Small intestine (tissue), 16 donors: ENCODE data around the gene REXO5. TPM values are rescaled to one million over a fixed set of nuclear protein-coding genes. Genes with fewer than 3 reads are reported as not detected.
"Not testable (repeated sequence)": the region's sequence is repeated elsewhere in the genome, so short reads cannot be mapped to it uniquely, and the experiment has no call there.

Experiments
- DNase-seq, 2 donors: peaks; one replicate each; pipeline versions ENCODE4 v3.0.0 to v3.0.0-alpha.2; 2013
- FAIRE-seq: peaks from 2 replicates; lab custom pipeline; 2012; peaks lifted over from hg19 to GRCh38; lab: Jason Lieb, UNC
- H3K27ac ChIP-seq, 3 donors: one replicate each; pipeline ENCODE4 v1.5.1; 2013; ENCODE audit warnings: low read length in 2 of 3, mild to moderate bottlenecking in 2 of 3, control low read depth in 1 of 3, inconsistent platforms in 1 of 3, low read depth in 1 of 3, moderate library complexity in 1 of 3
- H3K27me3 ChIP-seq, 3 donors: one replicate each; pipeline ENCODE4 v1.6.1; 2013; ENCODE audit warnings: low read length in 3 of 3, inconsistent platforms in 1 of 3; ENCODE audit not compliant: control insufficient read depth in 3 of 3, insufficient read depth in 3 of 3
- H3K36me3 ChIP-seq, 3 donors: one replicate each; pipeline ENCODE4 v1.6.1; 2013; ENCODE audit warnings: low read length in 3 of 3, inconsistent platforms in 1 of 3, low read depth in 1 of 3, mild to moderate bottlenecking in 1 of 3, moderate library complexity in 1 of 3; ENCODE audit not compliant: control insufficient read depth in 3 of 3, insufficient read depth in 2 of 3
- H3K4me1 ChIP-seq, 3 donors: one replicate each; pipeline ENCODE4 v1.6.1; 2013; ENCODE audit warnings: low read length in 2 of 3, inconsistent platforms in 1 of 3, low read depth in 1 of 3, mild to moderate bottlenecking in 1 of 3, moderate library complexity in 1 of 3; ENCODE audit not compliant: control insufficient read depth in 3 of 3, insufficient read depth in 2 of 3
- H3K4me3 ChIP-seq, 3 donors: one replicate each; pipeline ENCODE4 v1.5.1; 2013; ENCODE audit warnings: low read length in 3 of 3, control low read depth in 1 of 3, inconsistent platforms in 1 of 3, low read depth in 1 of 3, mild to moderate bottlenecking in 1 of 3, moderate library complexity in 1 of 3
- H3K9me3 ChIP-seq, 2 donors: one replicate each; pipeline ENCODE4 v1.6.1; 2013; ENCODE audit warnings: low read depth in 1 of 2, low read length in 1 of 2; ENCODE audit not compliant: control insufficient read depth in 2 of 2, insufficient read depth in 1 of 2
- WGBS, 3 donors: extraction: QIAGEN DNeasy Blood & Tissue Kit; methylation state at CpG; one replicate each; pipeline ENCODE4 v1.1.7; 2013; 5-methylcytosine and 5-hydroxymethylcytosine counted together
- long read RNA-seq, 10 donors: transcript quantifications; one replicate each; lab custom pipeline, GENCODE V29; 2026
- polyA plus RNA-seq, 4 donors: library from polyadenylated mRNA; stranded (reverse) in 3 of 4; unstranded in 1 of 4; fragments of 200-250 nt in 3 of 4; fragments of 120-200 nt in 1 of 4; gene quantifications; one replicate each; pipeline versions ENCODE4 v1.2.1 to v1.2.3, GENCODE V29; 2013
- donor health status: healthy with polysubstance abuse.
- donor health status: control.
- donor health status: control.
- donor health status: Bipolar disorder and iron deficiency.
- donor health status: healthy.

Gene REXO5
- 1 to 10 TPM in 3 of 4 donors, under 1 TPM in 1; 0.54 to 9.6 (median 3.3) TPM for polyA plus RNA-seq
- long read RNA-seq, donor 1, result 0 reads
- long read RNA-seq, donor 2, result 0 reads
- long read RNA-seq, donor 3, result 0 reads
- long read RNA-seq, donor 4, result 0 reads
- long read RNA-seq, donor 5, result 0 reads
- long read RNA-seq, donor 6, result 0 reads
- long read RNA-seq, donor 7, partial matches to known transcripts, result 0 of 1 reads
- long read RNA-seq, donor 7, other reads (novel, unspliced or antisense), result 0 of 1 reads
- long read RNA-seq, donor 8, result 0 reads
- long read RNA-seq, donor 9, result 0 reads
- long read RNA-seq, donor 10, partial matches to known transcripts, result 0 of 1 reads
- long read RNA-seq, donor 10, other reads (novel, unspliced or antisense), result 0 of 1 reads

GRCh38 chr16:20806168-20807050 is at the start of gene REXO5, which contains the start of gene ERI2:
REXO5 (plus strand) TSS chr16:20806527; CDS start chr16:20806954, 427 bp downstream.
ERI2 (minus strand) TSS chr16:20806472; CDS start chr16:20806430, 42 bp downstream.
- peak within 1 kb of the TSS; percentile 57 to 95 (median 63) for H3K4me3 ChIP-seq
- peaks cover 0 to 11% (median 2%) of the 10 kb centered on the region in 3 donors for H3K36me3 ChIP-seq
- 0 to 1% (median 0%) methylated on average over 68 to 74 of the region's 74 CpGs for WGBS, 3 donors
- peaks cover 0 to 6% (median 0%) of the 10 kb centered on the region in 3 donors for H3K4me1 ChIP-seq
- peak; percentile 94 to 97 for DNase-seq
- H3K27me3 ChIP-seq, result no peaks in the 10 kb centered on the region
- no peak for FAIRE-seq
- H3K27ac ChIP-seq, result peak within 1 kb of the TSS; percentile 74 to 96 (median 94)
- H3K9me3 ChIP-seq, result no peaks in the 10 kb centered on the region

GRCh38 chr16:20760346-20760745 is 46.0 kb upstream of the REXO5 start:
- DNase-seq (no peak), FAIRE-seq (no peak)
- no peak overlapping the region for H3K4me3 ChIP-seq
- H3K9me3 ChIP-seq, result peaks cover 0 to 3% of the 10 kb centered on the region in 2 donors
- no peaks in the 10 kb centered on the region for H3K27me3 ChIP-seq
- H3K36me3 ChIP-seq, result no peaks in the 10 kb centered on the region
- WGBS, 3 donors, result 69 to 89% (median 85%) methylated on average over 2 of the region's 2 CpGs
- no peak overlapping the region for H3K27ac ChIP-seq
- peaks cover 0 to 9% (median 0%) of the 10 kb centered on the region in 3 donors for H3K4me1 ChIP-seq

- WGBS, 3 donors, result 90 to 97% (median 95%) methylated on average over 1 of the region's 1 CpG
- no peak for FAIRE-seq
- no peaks in the 10 kb centered on the region for H3K36me3 ChIP-seq
- H3K4me1 ChIP-seq, result peaks cover 0 to 9% (median 0%) of the 10 kb centered on the region in 3 donors
- H3K9me3 ChIP-seq, result peaks cover 0 to 3% of the 10 kb centered on the region in 2 donors
- H3K4me3 ChIP-seq, result no peak overlapping the region
- no peak for DNase-seq
- H3K27ac ChIP-seq, result no peak overlapping the region
- H3K27me3 ChIP-seq, result no peaks in the 10 kb centered on the region
These were observed 45.2 kb upstream of the REXO5 start for GRCh38 chr16:20761175-20761574.

- H3K4me3 ChIP-seq, result no peak overlapping the region
- H3K4me1 ChIP-seq, result peaks cover 0 to 9% (median 0%) of the 10 kb centered on the region in 3 donors
- H3K27me3 ChIP-seq, result no peaks in the 10 kb centered on the region
- H3K36me3 ChIP-seq, result no peaks in the 10 kb centered on the region
- H3K9me3 ChIP-seq, result peaks cover 0 to 3% of the 10 kb centered on the region in 2 donors
- no peak for DNase-seq
- 90 to 95% (median 94%) methylated on average over 3 of the region's 3 CpGs for WGBS, 3 donors
- peak overlapping the region in 1 of 3 donors; percentile 81 for H3K27ac ChIP-seq
- no peak for FAIRE-seq
These were observed 43.8 kb upstream of the REXO5 start for GRCh38 chr16:20762404-20763123.

GRCh38 chr16:20763461-20764232 is 42.7 kb upstream of the REXO5 start, which contains the start of gene ACSM3:
ACSM3 (plus strand) TSS chr16:20764014; CDS start chr16:20770035, 6,021 bp downstream.
- H3K36me3 ChIP-seq, result no peaks in the 10 kb centered on the region
- 1 to 8% (median 4%) methylated on average over 10 of the region's 10 CpGs for WGBS, 3 donors
- FAIRE-seq, result peak; percentile 92
- DNase-seq, result peak; percentile 95 to 99
- H3K27me3 ChIP-seq, result no peaks in the 10 kb centered on the region
- peak within 1 kb of the TSS in 2 of 3 donors; percentile 36 to 49 for H3K4me3 ChIP-seq
- peaks cover 0 to 3% of the 10 kb centered on the region in 2 donors for H3K9me3 ChIP-seq
- peak within 1 kb of the TSS; percentile 81 to 95 (median 91) for H3K27ac ChIP-seq
- H3K4me1 ChIP-seq, result peaks cover 0 to 9% (median 0%) of the 10 kb centered on the region in 3 donors

GRCh38 chr16:20764448-20764847 is 41.9 kb upstream of the REXO5 start:
- not testable (repeated sequence) for H3K36me3 ChIP-seq, DNase-seq

GRCh38 chr16:20765732-20766131 is 40.6 kb upstream of the REXO5 start:
- no peak overlapping the region for H3K27ac ChIP-seq
- WGBS, 3 donors, result 70 to 98% (median 95%) methylated on average over 2 of the region's 2 CpGs
- no peaks in the 10 kb centered on the region for H3K27me3 ChIP-seq
- FAIRE-seq, result no peak
- no peak overlapping the region for H3K4me3 ChIP-seq
- H3K4me1 ChIP-seq, result peaks cover 0 to 9% (median 0%) of the 10 kb centered on the region in 3 donors
- DNase-seq, result no peak
- H3K9me3 ChIP-seq, result peaks cover 0 to 3% of the 10 kb centered on the region in 2 donors
- H3K36me3 ChIP-seq, result no peaks in the 10 kb centered on the region

More at GRCh38 chr16:20764448-20764847, 41.9 kb upstream of the REXO5 start:
- H3K27me3 ChIP-seq, H3K4me3 ChIP-seq, H3K4me1 ChIP-seq, H3K9me3 ChIP-seq, FAIRE-seq: not testable (repeated sequence)
- peak overlapping the region in 2 of 3 donors; percentile 13 to 81 for H3K27ac ChIP-seq
- WGBS, 3 donors, result 9 to 38% (median 21%) methylated on average over 1 of the region's 1 CpG
